Measurements from ENCODE around the gene DENND2A. TPM values are rescaled to one million over a fixed set of nuclear protein-coding genes. Genes with fewer than 3 reads are reported as not detected.
"Not testable (repeated sequence)": the region's sequence is repeated elsewhere in the genome, so short reads cannot be mapped to it uniquely, and the experiment has no call there.

DENND2A gene
- total and polyA plus RNA-seq, 5 experiments from 2014 or later = 0.10 TPM; not detected in 4

DNA sequence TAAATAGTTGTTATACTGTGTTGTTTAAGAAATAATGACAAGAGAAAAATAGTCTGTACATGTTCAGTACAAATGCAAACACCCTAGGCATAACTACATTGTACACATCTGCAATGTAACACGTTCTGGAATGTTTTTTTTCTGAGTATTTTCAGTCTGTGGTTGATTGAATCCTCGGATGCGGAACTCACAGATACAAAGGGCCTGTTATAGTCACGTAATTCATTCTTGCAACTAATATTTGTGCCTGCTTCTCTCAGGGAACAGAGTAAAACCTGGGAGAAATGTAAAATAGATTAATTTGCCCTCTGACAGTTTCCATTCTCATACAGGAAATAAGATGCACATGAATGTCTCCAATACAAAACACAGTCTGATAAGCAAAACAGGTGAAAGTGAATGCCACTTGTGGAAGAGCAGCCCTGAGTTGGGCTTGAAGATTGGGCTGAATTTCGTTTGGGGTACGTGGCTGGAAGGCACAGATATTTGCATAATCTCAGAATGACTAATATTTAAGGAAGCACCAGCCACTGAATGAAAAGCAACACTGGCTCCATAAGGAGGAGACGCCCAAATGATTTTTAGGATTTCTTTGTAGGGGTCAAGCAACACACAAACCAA, 19.1 kb downstream of the DENND2A start:
- H3K27ac Mint-ChIP-seq = no peak overlapping the region
- H3K9me3 Mint-ChIP-seq = no peaks in the 10 kb centered on the region
- POLR2A ChIA-PET = no interaction called here

DNA sequence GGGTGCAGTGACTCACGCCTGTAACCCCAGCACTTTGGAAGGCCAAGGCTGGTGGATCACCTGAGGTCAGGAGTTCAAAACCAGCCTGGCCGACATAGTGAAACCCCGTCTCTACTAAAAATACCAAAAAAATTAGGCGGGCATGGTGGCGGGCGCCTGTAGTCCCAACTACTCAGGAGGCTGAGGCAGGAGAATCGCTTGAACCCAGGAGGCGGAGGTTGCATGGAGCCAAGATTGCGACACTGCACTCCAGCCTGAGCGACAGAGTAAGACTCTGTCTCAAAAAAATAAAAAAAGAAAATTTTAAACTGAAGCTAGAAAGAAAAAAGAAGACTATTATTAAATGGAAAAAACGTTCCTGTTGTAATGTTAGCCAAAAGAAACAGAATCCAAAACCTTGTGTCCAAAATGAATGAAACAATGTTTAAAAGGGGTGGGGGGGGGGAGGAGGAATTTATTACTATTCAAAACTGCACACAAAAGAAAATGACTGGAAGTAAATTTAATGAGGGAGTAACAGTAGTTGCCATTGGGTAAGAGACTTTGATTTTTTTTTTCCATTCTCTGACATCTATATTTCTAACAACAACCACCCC, 20.6 kb downstream of the DENND2A start:
- H3K4me3 Mint-ChIP-seq, H3K27me3 Mint-ChIP-seq, H3K36me3 Mint-ChIP-seq, POLR2A ChIA-PET, H3K9me3 Mint-ChIP-seq, H3K27ac Mint-ChIP-seq, H3K4me1 Mint-ChIP-seq, ATAC-seq, DNase-seq: not testable (repeated sequence)

More for the DNA sequence above, 19.1 kb downstream of the DENND2A start:
- no peak for ATAC-seq
- Mint-ChIP-seq H3K4me1 (no peaks in the 10 kb centered on the region), H3K27me3 (peaks cover 0 to 4% (median 0%) of the 10 kb centered on the region in 5 donors), H3K4me3 (no peak overlapping the region), H3K36me3 (no peaks in the 10 kb centered on the region)
- DNase-seq = no peak

DNA sequence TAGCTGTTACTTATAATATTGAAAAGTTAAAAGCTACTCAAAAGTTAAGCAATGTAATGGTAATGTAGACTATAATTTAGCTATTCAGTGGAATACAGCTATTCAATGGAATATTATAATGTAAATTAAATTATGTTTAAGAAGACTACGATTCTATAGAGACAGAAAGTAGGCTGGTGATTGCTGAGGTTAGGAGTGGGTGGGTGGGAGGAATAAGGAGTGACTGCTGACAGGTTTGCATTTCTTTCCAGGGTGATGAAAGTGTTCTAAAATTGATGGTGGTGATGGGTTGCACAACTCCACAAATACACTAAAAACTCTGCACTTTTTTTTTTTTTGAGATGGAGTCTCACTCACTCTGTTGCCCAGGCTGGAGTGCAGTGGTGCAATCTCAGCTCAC, 21.4 kb downstream of the DENND2A start:
- Mint-ChIP-seq H3K27ac (no peak overlapping the region), H3K9me3 (no peaks in the 10 kb centered on the region), H3K4me3 (no peak overlapping the region), H3K4me1 (no peaks in the 10 kb centered on the region), H3K27me3 (no peaks in the 10 kb centered on the region), H3K36me3 (no peaks in the 10 kb centered on the region)
- POLR2A ChIA-PET = no interaction called here
- DNase-seq (no peak), ATAC-seq (no peak)

DNA sequence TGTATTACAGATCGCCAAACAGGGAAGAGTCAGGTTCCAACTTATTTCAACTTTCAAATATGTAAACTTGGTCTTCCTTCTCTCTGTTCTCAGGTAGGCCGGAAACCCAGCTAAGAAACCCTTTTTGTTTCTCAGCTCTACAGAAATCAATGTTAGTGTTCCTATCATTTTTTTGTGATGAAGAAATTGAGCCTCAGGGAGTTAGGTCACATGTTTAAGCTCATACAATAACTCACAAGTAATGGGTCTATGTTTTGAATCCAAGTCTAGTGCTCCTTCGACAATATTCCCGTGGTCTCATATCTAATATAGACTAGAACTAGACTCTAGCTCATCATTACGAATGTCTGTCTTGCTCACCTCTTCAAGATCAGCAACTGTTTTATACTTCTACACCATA, 22.3 kb downstream of the DENND2A start:
- no peaks in the 10 kb centered on the region for H3K36me3 Mint-ChIP-seq
- no peaks in the 10 kb centered on the region for H3K4me1 Mint-ChIP-seq
- H3K27ac Mint-ChIP-seq = peak overlapping the region in 1 of 10 donors; percentile 22
- no peak for ATAC-seq
- DNase-seq = no peak
- POLR2A ChIA-PET = interaction anchor here (0.6 kb wide), 1 partner anchor 295 kb away, joined by 3 read pairs; no protein-coding TSS in a partner anchor
- no peaks in the 10 kb centered on the region for H3K27me3 Mint-ChIP-seq
- no peaks in the 10 kb centered on the region for H3K9me3 Mint-ChIP-seq
- no peak overlapping the region for H3K4me3 Mint-ChIP-seq

DNA sequence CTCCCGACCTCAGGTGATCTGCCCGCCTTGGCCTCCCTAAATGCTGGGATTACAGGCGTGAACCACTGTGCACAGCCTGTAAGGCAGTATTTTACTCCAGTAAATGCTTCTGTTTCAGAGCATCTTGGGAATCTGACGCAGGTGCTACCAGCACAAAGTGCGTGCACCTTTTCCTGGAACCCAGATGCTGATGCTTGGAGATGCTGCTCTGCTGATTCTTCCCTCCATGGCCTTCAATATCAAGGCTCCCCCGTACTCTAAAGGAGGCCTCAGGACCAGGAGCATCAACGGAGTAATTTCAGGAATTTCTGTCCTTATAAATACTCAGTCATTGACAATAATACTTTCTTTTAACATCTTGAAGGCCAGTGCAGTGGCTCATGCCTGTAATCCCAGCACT, 23.5 kb downstream of the DENND2A start:
- H3K36me3 Mint-ChIP-seq = no peaks in the 10 kb centered on the region
- no peak for DNase-seq
- H3K4me1 Mint-ChIP-seq = no peaks in the 10 kb centered on the region
- H3K27ac Mint-ChIP-seq = no peak overlapping the region
- POLR2A ChIA-PET = no interaction called here
- H3K27me3 Mint-ChIP-seq = no peaks in the 10 kb centered on the region
- no peak overlapping the region for H3K4me3 Mint-ChIP-seq
- ATAC-seq = no peak
- no peaks in the 10 kb centered on the region for H3K9me3 Mint-ChIP-seq

DNA sequence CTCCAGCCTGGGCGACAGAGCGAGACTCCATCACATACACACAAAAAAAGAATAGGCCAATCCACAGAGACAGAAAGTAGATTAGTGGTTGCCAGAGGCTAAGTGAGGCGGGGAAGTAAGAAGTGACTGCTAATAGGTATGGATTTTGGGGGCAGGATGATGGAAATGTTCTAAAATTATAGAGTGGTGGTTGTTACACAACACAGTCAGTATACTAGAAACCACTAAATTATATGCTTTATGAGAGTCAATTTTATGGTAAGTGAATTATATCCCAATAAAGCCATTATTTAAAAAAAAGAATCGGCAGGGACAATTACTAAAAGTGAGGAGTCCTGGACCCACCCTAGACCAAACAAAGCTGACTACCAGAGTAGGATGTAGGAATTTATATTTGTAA, 24.3 kb downstream of the DENND2A start:
- ATAC-seq (no peak), DNase-seq (no peak)
- Mint-ChIP-seq H3K4me1 (no peaks in the 10 kb centered on the region), H3K4me3 (no peak overlapping the region), H3K9me3 (no peaks in the 10 kb centered on the region), H3K27ac (no peak overlapping the region), H3K36me3 (no peaks in the 10 kb centered on the region), H3K27me3 (peaks cover 0 to 6% (median 0%) of the 10 kb centered on the region in 5 donors)
- POLR2A ChIA-PET = interaction anchor here (0.6 kb wide), 1 partner anchor 1160 kb away, joined by 3 read pairs; no protein-coding TSS in a partner anchor

DNA sequence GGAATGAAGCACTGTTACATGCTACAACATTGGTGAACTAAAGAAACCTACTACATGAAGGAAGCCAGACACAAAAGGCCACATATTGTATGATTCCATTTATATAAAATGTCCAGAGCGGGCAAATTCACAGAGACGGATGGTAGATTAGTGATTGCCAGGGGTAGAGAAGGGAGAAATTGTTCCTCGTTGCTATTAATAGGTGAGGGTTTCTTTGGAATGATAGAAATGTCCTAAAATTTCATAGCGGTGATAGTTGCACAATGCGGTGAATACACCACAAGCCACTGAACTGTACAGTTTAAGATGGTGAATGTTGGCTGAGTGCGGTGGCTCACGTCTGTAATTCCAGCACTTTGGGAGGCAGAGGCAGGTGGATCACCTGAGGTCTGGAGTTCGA, 29.0 kb downstream of the DENND2A start:
- no peaks in the 10 kb centered on the region for H3K9me3 Mint-ChIP-seq
- peaks cover 0 to 8% (median 0%) of the 10 kb centered on the region in 5 donors for H3K27me3 Mint-ChIP-seq
- no peaks in the 10 kb centered on the region for H3K36me3 Mint-ChIP-seq
- POLR2A ChIA-PET = no interaction called here
- ATAC-seq (no peak), DNase-seq (no peak)
- no peak overlapping the region for H3K4me3 Mint-ChIP-seq
- no peak overlapping the region for H3K27ac Mint-ChIP-seq
- H3K4me1 Mint-ChIP-seq = no peaks in the 10 kb centered on the region

DNA sequence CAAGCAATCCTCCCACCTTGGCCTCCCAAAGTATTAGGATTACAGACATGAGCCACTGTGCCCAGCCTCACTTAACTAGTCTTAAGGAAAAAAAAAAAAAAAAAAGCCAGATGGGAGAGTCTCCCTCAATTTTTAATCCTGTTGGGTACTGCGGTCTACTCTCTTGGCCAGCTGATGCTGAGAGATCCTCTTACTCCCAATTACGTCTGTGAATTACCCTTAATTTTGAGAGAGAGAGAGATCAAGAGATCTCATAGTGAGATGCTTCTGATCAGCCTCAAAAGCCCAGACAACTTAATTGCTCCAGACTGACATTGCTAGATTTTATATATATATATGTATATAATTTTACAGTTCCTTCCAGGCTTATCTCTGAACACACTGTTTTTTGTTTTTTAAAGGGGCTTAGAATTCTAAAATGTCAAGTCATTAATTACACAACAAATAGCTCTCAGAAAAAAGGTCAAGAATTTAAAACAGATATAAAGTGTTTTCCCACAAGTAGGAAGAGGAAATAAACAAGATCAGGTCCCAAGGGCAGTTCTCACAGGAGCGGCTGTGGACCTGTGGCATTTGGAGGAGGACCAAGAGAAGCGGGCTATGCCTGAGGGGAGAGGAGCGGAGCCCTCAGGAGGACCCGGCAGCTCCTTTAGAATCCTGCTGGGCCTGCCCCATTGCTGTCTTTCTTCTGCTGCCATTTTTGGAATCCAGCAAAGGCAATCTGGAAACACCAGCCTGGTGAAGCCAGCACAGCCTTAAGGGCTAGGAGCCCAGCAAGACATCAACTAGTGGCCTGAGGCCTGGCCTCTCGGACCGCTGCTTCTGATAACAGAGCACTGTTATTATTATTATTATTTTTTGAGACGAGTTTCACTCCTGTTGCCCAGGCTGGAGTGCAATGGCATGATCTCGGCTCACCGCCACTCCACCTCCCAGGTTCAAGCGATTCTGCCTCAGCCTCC, 30.1 kb downstream of the DENND2A start:
- DNase-seq (no peak), ATAC-seq (no peak)
- Mint-ChIP-seq H3K27me3 (peaks cover 0 to 12% (median under 1%) of the 10 kb centered on the region in 5 donors), H3K4me1 (no peaks in the 10 kb centered on the region), H3K27ac (no peak overlapping the region), H3K36me3 (no peaks in the 10 kb centered on the region), H3K4me3 (no peak overlapping the region), H3K9me3 (no peaks in the 10 kb centered on the region)
- POLR2A ChIA-PET = no interaction called here

DNA sequence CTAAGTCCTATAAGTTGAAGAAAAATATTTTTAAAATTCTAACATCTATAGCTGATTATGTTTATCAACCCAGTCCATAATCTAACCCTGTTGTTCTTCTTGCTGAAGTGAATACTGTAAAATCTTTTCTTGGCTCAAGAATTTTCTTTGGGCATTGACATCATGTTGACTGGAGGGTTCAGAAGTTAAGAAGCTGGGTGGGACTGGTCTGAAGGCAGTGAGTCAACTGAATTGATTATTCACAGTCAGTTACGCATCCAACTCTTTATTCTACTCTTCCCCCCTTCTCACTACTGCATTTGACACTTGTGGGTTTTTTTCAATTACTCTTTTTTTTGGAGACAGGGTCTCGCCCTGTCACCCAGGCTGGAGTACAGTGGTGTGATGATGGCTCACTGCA, 31.0 kb downstream of the DENND2A start:
- Mint-ChIP-seq H3K27ac (no peak overlapping the region), H3K27me3 (peaks cover 0 to 20% (median 3%) of the 10 kb centered on the region in 5 donors)
- POLR2A ChIA-PET = interaction anchor here (0.7 kb wide), 1 partner anchor 1029 kb away, joined by 3 read pairs; no protein-coding TSS in a partner anchor

DNA sequence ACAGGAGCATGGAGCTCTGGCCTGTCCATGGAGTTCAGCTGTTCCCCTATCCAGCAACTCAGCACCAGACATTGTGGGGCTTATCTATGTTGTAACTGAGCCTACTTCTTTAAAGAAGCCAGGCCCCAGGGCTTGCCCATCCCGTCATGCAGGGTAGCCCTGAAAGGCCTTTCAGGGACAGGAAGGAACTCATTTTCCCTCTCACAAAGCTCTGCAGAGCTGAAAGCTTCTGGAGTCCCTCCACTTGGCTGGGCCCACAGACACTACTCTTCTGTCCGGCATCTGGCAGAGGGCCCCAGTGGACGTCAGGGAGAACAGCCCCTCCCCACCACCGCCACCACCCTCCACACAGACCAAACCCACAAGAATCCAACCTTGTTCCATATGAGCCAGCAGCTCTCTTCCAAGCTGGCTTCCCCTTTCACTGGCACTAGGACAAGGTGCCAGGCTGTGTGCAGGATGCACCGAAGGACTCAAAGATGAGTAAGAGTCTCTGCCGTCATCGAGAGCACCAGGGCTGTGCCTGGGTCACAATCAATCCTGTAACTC, 33.1 kb downstream of the DENND2A start:
- POLR2A ChIA-PET = no interaction called here
- no peak overlapping the region for H3K4me3 Mint-ChIP-seq
- no peak overlapping the region for H3K27ac Mint-ChIP-seq
- DNase-seq (no peak), ATAC-seq (no peak)
- no peaks in the 10 kb centered on the region for H3K4me1 Mint-ChIP-seq
- H3K36me3 Mint-ChIP-seq = no peaks in the 10 kb centered on the region
- H3K27me3 Mint-ChIP-seq = peaks cover 0 to 20% (median 3%) of the 10 kb centered on the region in 5 donors
- H3K9me3 Mint-ChIP-seq = no peaks in the 10 kb centered on the region

More for the DNA sequence above, 31.0 kb downstream of the DENND2A start:
- no peak for ATAC-seq
- no peaks in the 10 kb centered on the region for H3K9me3 Mint-ChIP-seq
- no peak for DNase-seq
- no peaks in the 10 kb centered on the region for H3K4me1 Mint-ChIP-seq
- no peak overlapping the region for H3K4me3 Mint-ChIP-seq
- H3K36me3 Mint-ChIP-seq = no peaks in the 10 kb centered on the region

DNA sequence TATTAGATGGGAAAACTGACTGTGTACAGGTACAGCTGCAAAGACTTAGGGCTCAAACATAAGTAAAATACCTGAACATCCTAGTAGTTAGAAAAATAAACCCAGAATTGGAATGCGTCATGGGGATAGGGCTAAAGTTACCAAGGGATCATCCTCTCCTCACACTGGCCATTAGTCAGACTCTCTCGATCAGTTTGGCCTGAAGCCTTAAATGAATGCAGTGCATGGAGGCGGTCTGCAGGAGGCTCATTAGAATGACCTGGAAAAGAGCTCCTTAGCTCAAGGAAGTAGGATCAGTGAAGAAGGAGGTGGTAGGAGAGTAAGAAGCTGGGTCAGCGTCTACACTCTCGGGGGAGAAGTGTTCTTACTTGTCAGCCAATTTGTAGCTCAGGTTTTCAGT, 35.3 kb downstream of the DENND2A start:
- no peaks in the 10 kb centered on the region for H3K9me3 Mint-ChIP-seq
- POLR2A ChIA-PET = interaction anchor here (0.6 kb wide), 1 partner anchor 114 kb away, joined by 3 read pairs; no protein-coding TSS in a partner anchor
- no peaks in the 10 kb centered on the region for H3K36me3 Mint-ChIP-seq
- no peak overlapping the region for H3K27ac Mint-ChIP-seq
- H3K27me3 Mint-ChIP-seq = peaks cover 1 to 12% (median 5%) of the 10 kb centered on the region in 5 donors
- H3K4me3 Mint-ChIP-seq = no peak overlapping the region
- ATAC-seq = no peak
- no peaks in the 10 kb centered on the region for H3K4me1 Mint-ChIP-seq
- no peak for DNase-seq

DNA sequence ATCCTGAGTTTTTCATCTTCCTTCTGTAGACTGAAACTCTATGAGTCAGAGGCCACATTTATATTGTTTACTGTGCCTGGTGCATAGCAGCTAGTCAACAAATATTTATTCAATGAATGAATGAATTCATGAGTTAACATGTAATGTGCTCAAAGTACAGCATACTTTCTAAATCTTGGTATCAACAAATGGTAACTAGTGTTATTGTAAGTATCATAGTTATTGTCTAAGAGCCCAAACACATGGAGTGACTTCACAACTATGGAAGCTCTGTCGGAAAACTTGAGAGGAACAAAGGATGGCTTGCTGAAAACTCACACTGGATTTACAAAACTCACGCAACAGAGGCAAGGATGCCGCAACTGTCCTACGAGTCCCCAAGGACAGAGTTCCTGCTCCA, 35.9 kb downstream of the DENND2A start:
- no peak overlapping the region for H3K4me3 Mint-ChIP-seq
- no peaks in the 10 kb centered on the region for H3K36me3 Mint-ChIP-seq
- H3K9me3 Mint-ChIP-seq = no peaks in the 10 kb centered on the region
- H3K27ac Mint-ChIP-seq = no peak overlapping the region
- ATAC-seq (no peak), DNase-seq (no peak)
- H3K4me1 Mint-ChIP-seq = no peaks in the 10 kb centered on the region
- peaks cover 1 to 14% (median 9%) of the 10 kb centered on the region in 5 donors for H3K27me3 Mint-ChIP-seq
- POLR2A ChIA-PET = no interaction called here

DNA sequence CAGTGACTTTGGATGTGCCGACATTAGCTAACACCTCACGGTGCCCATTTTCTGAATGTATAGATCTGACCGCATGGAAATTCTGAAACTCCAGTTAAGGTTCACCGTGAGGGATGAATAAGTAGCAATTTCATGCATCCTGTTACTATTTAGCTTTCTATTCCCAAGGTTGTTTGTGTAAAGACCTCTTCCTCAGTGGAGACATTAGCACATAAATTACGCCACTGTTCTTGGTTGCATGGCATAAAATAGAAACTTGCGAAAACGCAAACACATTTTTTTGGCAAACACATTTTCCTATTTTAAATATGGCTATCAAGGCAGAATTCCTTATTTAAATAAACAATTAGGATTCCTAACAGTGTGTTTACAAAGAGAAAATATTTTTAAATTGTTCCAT, 36.5 kb downstream of the DENND2A start:
- no peaks in the 10 kb centered on the region for H3K4me1 Mint-ChIP-seq
- H3K9me3 Mint-ChIP-seq = no peaks in the 10 kb centered on the region
- no peak for ATAC-seq
- POLR2A ChIA-PET = no interaction called here
- peaks cover 1 to 14% (median 9%) of the 10 kb centered on the region in 5 donors for H3K27me3 Mint-ChIP-seq
- H3K36me3 Mint-ChIP-seq = no peaks in the 10 kb centered on the region
- H3K4me3 Mint-ChIP-seq = no peak overlapping the region
- no peak overlapping the region for H3K27ac Mint-ChIP-seq
- no peak for DNase-seq

Measured in naive thymus-derived CD8-positive, alpha-beta T cell (primary cell).